HepG2 (cell line): Measurements from ENCODE around the gene CCNDBP1.

Experiments used
- CEBPB ChIP-seq: IDR thresholded peaks from 2 replicates; pipeline ENCODE4 v1.6.1; 2011; ENCODE audit warnings: low read depth, low read length, improper control_type of control experiment, borderline replicate concordance
- CTCF ChIP-seq: sonication (generic); formaldehyde crosslinking; IDR thresholded peaks from 2 replicates; pipeline ENCODE4 v1.5.0; 2020; ENCODE audit warnings: mild to moderate bottlenecking, missing genetic modification reagents, moderate library complexity
- EHMT2 ChIP-seq: fragments of 200-600 bp; sonication (generic); IDR thresholded peaks from 2 replicates; pipeline ENCODE4 v1.7.0; 2017; ENCODE audit warnings: antibody characterized with exemption, low read depth, low read length, borderline replicate concordance
- FOXM1 ChIP-seq: sonication (generic); formaldehyde crosslinking; IDR thresholded peaks from 2 replicates; pipeline ENCODE4 v1.5.0; 2020; ENCODE audit warnings: missing genetic modification reagents
- SIN3A ChIP-seq: IDR thresholded peaks from 2 replicates; pipeline ENCODE4 v1.6.1; 2011; ENCODE audit warnings: low read depth, mild to moderate bottlenecking, control low read depth, low read length, borderline replicate concordance
- THAP8 ChIP-seq: sonication (generic); formaldehyde crosslinking; IDR thresholded peaks from 2 replicates; pipeline ENCODE4 v1.5.1; 2020; ENCODE audit warnings: missing genetic modification reagents, mild to moderate bottlenecking, borderline replicate concordance
- YY1 ChIP-seq: IDR thresholded peaks from 2 replicates; pipeline ENCODE4 v1.6.1; 2011; ENCODE audit warnings: low read length, low read depth, moderate library complexity, mild to moderate bottlenecking; ENCODE audit not compliant: insufficient read depth, insufficient replicate concordance
- ZBTB33 ChIP-seq: sonication (generic); formaldehyde crosslinking; IDR thresholded peaks from 2 replicates; pipeline ENCODE4 v1.4.0; 2020; ENCODE audit warnings: missing genetic modification reagents
- ZBTB7A ChIP-seq: sonication (generic); formaldehyde crosslinking; IDR thresholded peaks from 2 replicates; pipeline ENCODE4 v1.8.0; 2022; ENCODE audit warnings: mild to moderate bottlenecking, missing genetic modification reagents
- ZNF766 ChIP-seq: sonication (generic); formaldehyde crosslinking; IDR thresholded peaks from 2 replicates; pipeline ENCODE4 v1.5.0; 2020; ENCODE audit warnings: missing genetic modification reagents, borderline replicate concordance

GRCh38 chr15:43210172-43210745 is 25.1 kb downstream of the CCNDBP1 start:
- no peak for TF ChIP-seq CEBPB
- no peak for TF ChIP-seq CTCF (CRISPR knock-in tag)
- no peak for TF ChIP-seq THAP8 (CRISPR knock-in tag)
- no peak for TF ChIP-seq ZNF766 (CRISPR knock-in tag)
- TF ChIP-seq ZBTB33 (CRISPR knock-in tag), result no peak
- TF ChIP-seq EHMT2, result no peak
- TF ChIP-seq SIN3A, result no peak
- TF ChIP-seq YY1, result no peak
- no peak for TF ChIP-seq FOXM1 (CRISPR knock-in tag)
- no peak for TF ChIP-seq ZBTB7A (CRISPR knock-in tag)
